A673 (cell line): Measurements from ENCODE around the gene SAT1. TPM values are rescaled to one million over a fixed set of nuclear protein-coding genes. Genes with fewer than 3 reads are reported as not detected.

ENCODE experiments used
- BruUV-seq: library from RNA; stranded (reverse); fragments of 400-500 nt; replicated peaks from 2 replicates; lab custom pipeline; 2021; lab: Mats Ljungman, UMichigan
- CTCF ChIA-PET: fragments of 300-600 bp; sonication (Branson Sonifier 250); formaldehyde crosslinking; loops from one replicate; lab custom pipeline; 2022; ENCODE audit warnings: antibody characterized with exemption; lab: Charles Lee
- POLR2A ChIA-PET: fragments of 300-600 bp; sonication (Branson Sonifier 250); formaldehyde crosslinking; loops from one replicate; lab custom pipeline; 2022; ENCODE audit warnings: antibody characterized with exemption; ENCODE audit not compliant: low non-redundant PET; lab: Charles Lee
- DNase-seq: peaks from one replicate; pipeline ENCODE4 v3.0.0-alpha.2; 2015; ENCODE audit warnings: low spot score
- H3K27ac ChIP-seq: fragments of 200-600 bp; sonication (generic); 2 replicates; pipeline ENCODE4 v1.5.1; 2016; ENCODE audit warnings: mixed run types, low read depth, mild to moderate bottlenecking, mixed read lengths, antibody characterized with exemption, low read length; ENCODE audit not compliant: poor library complexity, severe bottlenecking
- H3K27me3 ChIP-seq: fragments of 200-600 bp; sonication (generic); replicated peaks from 2 replicates; pipeline ENCODE4 v1.6.1; 2017; ENCODE audit warnings: mixed run types, low read depth, mild to moderate bottlenecking, mixed read lengths, antibody characterized with exemption, low read length; ENCODE audit not compliant: insufficient read depth, poor library complexity
- H3K36me3 ChIP-seq: fragments of 200-600 bp; sonication (generic); 2 replicates; pipeline ENCODE4 v1.6.1; 2016; ENCODE audit warnings: mixed run types, mild to moderate bottlenecking, mixed read lengths, antibody characterized with exemption, low read length; ENCODE audit not compliant: insufficient read depth, poor library complexity, severe bottlenecking
- H3K4me1 ChIP-seq: fragments of 200-600 bp; sonication (generic); 2 replicates; pipeline ENCODE4 v1.6.1; 2017; ENCODE audit warnings: mixed run types, mild to moderate bottlenecking, mixed read lengths, antibody characterized with exemption, low read length; ENCODE audit not compliant: insufficient read depth, poor library complexity, severe bottlenecking
- H3K4me3 ChIP-seq: fragments of 200-600 bp; sonication (generic); 2 replicates; pipeline ENCODE4 v1.5.1; 2016; ENCODE audit warnings: low read depth, mixed run types, mild to moderate bottlenecking, mixed read lengths, low read length; ENCODE audit not compliant: poor library complexity, severe bottlenecking
- H3K9me3 ChIP-seq: fragments of 200-600 bp; sonication (generic); 2 replicates; pipeline ENCODE4 v1.6.1; 2016; ENCODE audit warnings: mixed run types, low read depth, mild to moderate bottlenecking, mixed read lengths, antibody characterized with exemption, low read length; ENCODE audit not compliant: poor library complexity, severe bottlenecking
- EZH2 ChIP-seq: fragments of 200-600 bp; sonication (generic); IDR thresholded peaks from 2 replicates; pipeline ENCODE4 v1.6.1; 2017; ENCODE audit warnings: borderline replicate concordance, low read depth, mild to moderate bottlenecking, mixed read lengths, antibody characterized with exemption, low read length; ENCODE audit not compliant: poor library complexity, severe bottlenecking
- intact Hi-C: fragments of 100-400 bp; cut with micrococcal nuclease; formaldehyde crosslinking; loops from one replicate; pipeline ENCODE4 v1.10.0; 2022; ENCODE audit not compliant: unreplicated experiment
- total RNA-seq: library from RNA; stranded (reverse); gene quantifications from 2 replicates; pipeline ENCODE4 v1.2.3, GENCODE V29; 2021
- TF ChIP-seq, protein P1 (sequence below): fragments of 300-800, 200-600 bp; sonication (generic); conservative IDR thresholded peaks from 2 replicates; pipeline ENCODE4 v1.5.1; 2017; ENCODE audit warnings: low read depth, mild to moderate bottlenecking, antibody characterized with exemption, low read length, moderate library complexity, mixed read lengths

The SAT1 gene
- total RNA-seq, 1 experiment from 2014 or later = 21.6 TPM

DNA sequence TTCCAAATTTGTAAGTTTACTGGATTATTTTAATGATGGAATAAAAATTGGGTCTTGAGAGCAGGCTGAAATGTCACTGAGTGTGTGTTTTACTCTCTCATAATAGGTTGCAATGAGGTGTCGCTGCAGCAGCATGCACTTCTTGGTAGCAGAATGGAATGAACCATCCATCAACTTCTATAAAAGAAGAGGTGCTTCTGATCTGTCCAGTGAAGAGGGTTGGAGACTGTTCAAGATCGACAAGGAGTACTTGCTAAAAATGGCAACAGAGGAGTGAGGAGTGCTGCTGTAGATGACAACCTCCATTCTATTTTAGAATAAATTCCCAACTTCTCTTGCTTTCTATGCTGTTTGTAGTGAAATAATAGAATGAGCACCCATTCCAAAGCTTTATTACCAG lies 2.6 kb downstream of the SAT1 start:
- Histone ChIP-seq H3K27me3 (no peaks in the 10 kb centered on the region), H3K4me1 (no peaks in the 10 kb centered on the region), H3K36me3 (no peaks in the 10 kb centered on the region), H3K4me3 (no peak overlapping the region), H3K9me3 (no peaks in the 10 kb centered on the region), H3K27ac (no peak overlapping the region)
- no peak for TF ChIP-seq EZH2
- TF ChIP-seq, protein P1, sequence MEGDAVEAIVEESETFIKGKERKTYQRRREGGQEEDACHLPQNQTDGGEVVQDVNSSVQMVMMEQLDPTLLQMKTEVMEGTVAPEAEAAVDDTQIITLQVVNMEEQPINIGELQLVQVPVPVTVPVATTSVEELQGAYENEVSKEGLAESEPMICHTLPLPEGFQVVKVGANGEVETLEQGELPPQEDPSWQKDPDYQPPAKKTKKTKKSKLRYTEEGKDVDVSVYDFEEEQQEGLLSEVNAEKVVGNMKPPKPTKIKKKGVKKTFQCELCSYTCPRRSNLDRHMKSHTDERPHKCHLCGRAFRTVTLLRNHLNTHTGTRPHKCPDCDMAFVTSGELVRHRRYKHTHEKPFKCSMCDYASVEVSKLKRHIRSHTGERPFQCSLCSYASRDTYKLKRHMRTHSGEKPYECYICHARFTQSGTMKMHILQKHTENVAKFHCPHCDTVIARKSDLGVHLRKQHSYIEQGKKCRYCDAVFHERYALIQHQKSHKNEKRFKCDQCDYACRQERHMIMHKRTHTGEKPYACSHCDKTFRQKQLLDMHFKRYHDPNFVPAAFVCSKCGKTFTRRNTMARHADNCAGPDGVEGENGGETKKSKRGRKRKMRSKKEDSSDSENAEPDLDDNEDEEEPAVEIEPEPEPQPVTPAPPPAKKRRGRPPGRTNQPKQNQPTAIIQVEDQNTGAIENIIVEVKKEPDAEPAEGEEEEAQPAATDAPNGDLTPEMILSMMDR = no peak
- intact Hi-C loops = no loop called here
- BruUV-seq = no TSS peak
- CTCF ChIA-PET = no interaction called here
- POLR2A ChIA-PET = no interaction called here
- DNase-seq = no peak

DNA sequence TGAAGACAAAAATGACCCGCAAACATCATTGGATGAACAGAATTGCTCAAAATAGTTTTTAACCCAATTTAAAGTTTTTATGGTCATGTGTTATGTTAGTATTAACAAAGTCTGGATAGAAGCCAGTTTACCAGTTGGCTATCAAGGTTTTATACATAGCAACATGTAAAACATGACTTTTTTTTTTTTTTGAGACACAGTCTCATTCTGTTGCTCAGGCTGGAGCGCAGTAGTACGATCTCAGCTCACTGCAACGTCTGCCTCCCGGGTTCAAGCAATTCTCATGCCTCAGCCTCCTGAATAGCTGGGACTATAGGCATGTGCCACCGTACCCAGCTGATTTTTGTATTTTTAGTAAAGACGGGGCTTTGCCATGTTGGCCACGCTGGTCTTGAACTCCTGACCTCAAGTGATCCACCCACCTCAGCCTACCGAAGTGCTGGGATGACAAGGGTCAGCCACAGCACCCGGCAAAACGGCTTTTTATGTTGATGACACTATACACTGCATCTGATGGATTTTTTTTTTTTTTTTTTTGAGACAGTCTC lies 3.4 kb downstream of the SAT1 start:
- Histone ChIP-seq H3K9me3 (no peaks in the 10 kb centered on the region), H3K27ac (no peak overlapping the region), H3K4me1 (no peaks in the 10 kb centered on the region), H3K27me3 (no peaks in the 10 kb centered on the region), H3K4me3 (no peak overlapping the region), H3K36me3 (no peaks in the 10 kb centered on the region)
- intact Hi-C loops = no loop called here
- CTCF ChIA-PET = no interaction called here
- BruUV-seq = no TSS peak
- TF ChIP-seq, protein P1 = no peak
- TF ChIP-seq EZH2 = no peak
- POLR2A ChIA-PET = no interaction called here
- no peak for DNase-seq

DNA sequence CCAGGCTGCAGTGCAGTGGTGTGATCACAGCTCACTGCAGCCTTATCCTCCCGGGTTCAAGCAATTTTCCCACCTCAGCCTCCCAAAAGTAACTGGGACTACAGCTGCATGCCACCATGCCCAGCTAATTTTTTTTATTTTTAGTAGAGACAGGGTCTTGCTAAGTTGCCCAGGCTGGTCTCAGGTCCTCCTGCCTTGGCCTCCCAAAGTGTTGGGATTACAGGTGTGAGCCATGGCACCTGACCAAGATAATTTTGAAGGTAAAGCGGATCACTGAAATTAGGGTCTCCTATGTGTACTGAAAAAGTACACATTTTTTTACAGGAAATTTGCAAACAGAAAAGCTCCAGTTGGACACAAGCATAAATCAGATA lies 4.8 kb downstream of the SAT1 start:
- Histone ChIP-seq H3K4me1 (no peaks in the 10 kb centered on the region), H3K27me3 (no peaks in the 10 kb centered on the region), H3K9me3 (no peaks in the 10 kb centered on the region), H3K36me3 (no peaks in the 10 kb centered on the region), H3K27ac (no peak overlapping the region), H3K4me3 (no peak overlapping the region)
- TF ChIP-seq, protein P1 = no peak
- TF ChIP-seq EZH2 = no peak
- DNase-seq = no peak
- CTCF ChIA-PET = no interaction called here
- no TSS peak for BruUV-seq
- POLR2A ChIA-PET = no interaction called here
- intact Hi-C loops = no loop called here
